ENCODE measurements around the gene DENND1B.

GRCh38 chr1:197736685-197737084 is 38.6 kb downstream of the DENND1B start:
- TF ChIP-seq CTCF (IDR thresholded peaks at IDR 0.05; ENCODE audit: low read depth, low read length), result no peak
- no peak for TF ChIP-seq EZH2phosphoT487 (IDR thresholded peaks at IDR 0.05; ENCODE audit: low read depth)

Measured in OCI-LY3 (cell line).